NCI-H2107 treated with DMSO at 0.1 percent for 48 hours (cell line): ENCODE data around the gene HAS3.
A peak's percentile ranks its signal among the peaks of the same experiment; 100 is the strongest.

Experiments
- DNase-seq: peaks from one replicate; lab custom pipeline; 2025; ENCODE audit not compliant: unreplicated experiment; lab: John Stamatoyannopoulos, UW

HAS3 gene

GRCh38 chr16:69089091-69089910, 16.2 kb upstream of the HAS3 start:
- DNase-seq = peak; percentile 73

GRCh38 chr16:69093974-69094373, 11.5 kb upstream of the HAS3 start:
- peak; percentile 54 for DNase-seq

GRCh38 chr16:69094501-69094900, 11.0 kb upstream of the HAS3 start:
- no peak for DNase-seq

GRCh38 chr16:69095193-69095592, 10.3 kb upstream of the HAS3 start:
- DNase-seq = no peak

- DNase-seq = peak; percentile 69
Observed at GRCh38 chr16:69100071-69100691, 5.3 kb upstream of the HAS3 start.

- DNase-seq = no peak
Observed at GRCh38 chr16:69106491-69107315, 1.2 kb downstream of the HAS3 start.

- no peak for DNase-seq
Observed at GRCh38 chr16:69107316-69107962, 2.0 kb downstream of the HAS3 start.

GRCh38 chr16:69108064-69108904, 2.8 kb downstream of the HAS3 start:
- no peak for DNase-seq

- no peak for DNase-seq
Observed at GRCh38 chr16:69108905-69109252, 3.4 kb downstream of the HAS3 start.

- no peak for DNase-seq
Observed at GRCh38 chr16:69109486-69110270, 4.2 kb downstream of the HAS3 start.

- no peak for DNase-seq
Observed at GRCh38 chr16:69110406-69110805, 5.0 kb downstream of the HAS3 start.

GRCh38 chr16:69111216-69111875, 5.9 kb downstream of the HAS3 start:
- DNase-seq = no peak

- no peak for DNase-seq
Observed at GRCh38 chr16:69111876-69112230, 6.4 kb downstream of the HAS3 start.

- DNase-seq = no peak
Observed at GRCh38 chr16:69112285-69113129, 7.1 kb downstream of the HAS3 start.

- DNase-seq = no peak
Observed at GRCh38 chr16:69113216-69113615, 7.8 kb downstream of the HAS3 start.

GRCh38 chr16:69114346-69114975, 9.0 kb downstream of the HAS3 start:
- no peak for DNase-seq

- DNase-seq = no peak
Observed at GRCh38 chr16:69114976-69115355, 9.5 kb downstream of the HAS3 start.

- no peak for DNase-seq
Observed at GRCh38 chr16:69115361-69115760, 9.9 kb downstream of the HAS3 start.
